ENCODE results near the gene GTPBP4. TPM values are rescaled to one million over a fixed set of nuclear protein-coding genes. Genes with fewer than 3 reads are reported as not detected.

The GTPBP4 gene
- polyA plus RNA-seq, 1 donor = 41.4 TPM

- no peaks in the 10 kb centered on the region for H3K36me3 ChIP-seq (ENCODE audit: control insufficient read depth, insufficient read depth, low read length)
- peaks cover 4% of the 10 kb centered on the region for H3K4me1 ChIP-seq (ENCODE audit: control insufficient read depth, insufficient read depth, low read length)
- no peaks in the 10 kb centered on the region for H3K27me3 ChIP-seq (ENCODE audit: control insufficient read depth, insufficient read depth, low read length)
- peak overlapping the region; percentile 28 for H3K27ac ChIP-seq (ENCODE audit: low read length)
- no CpG with 5 or more reads among the region's 20 CpGs for WGBS (ENCODE audit: insufficient coverage, low lambda C conversion rate)
- no peak overlapping the region for H3K4me3 ChIP-seq (ENCODE audit: low read length)
- H3K9me3 ChIP-seq (ENCODE audit: control insufficient read depth, low read depth, low read length) = peaks cover 4% of the 10 kb centered on the region
- DNase-seq = no peak
Observed at GRCh38 chr10:964988-965417, 23.2 kb upstream of the GTPBP4 start.

GRCh38 chr10:966466-967235 lies 21.6 kb upstream of the GTPBP4 start:
- no peak for DNase-seq
- WGBS (ENCODE audit: insufficient coverage, low lambda C conversion rate) = 100% methylated on average over 1 of the region's 20 CpGs
- Histone ChIP-seq H3K9me3 (ENCODE audit: control insufficient read depth, low read depth, low read length) (peaks cover 4% of the 10 kb centered on the region), H3K36me3 (ENCODE audit: control insufficient read depth, insufficient read depth, low read length) (no peaks in the 10 kb centered on the region), H3K27ac (ENCODE audit: low read length) (no peak overlapping the region), H3K4me3 (ENCODE audit: low read length) (no peak overlapping the region), H3K4me1 (ENCODE audit: control insufficient read depth, insufficient read depth, low read length) (peaks cover 20% of the 10 kb centered on the region), H3K27me3 (ENCODE audit: control insufficient read depth, insufficient read depth, low read length) (no peaks in the 10 kb centered on the region)

DNA sequence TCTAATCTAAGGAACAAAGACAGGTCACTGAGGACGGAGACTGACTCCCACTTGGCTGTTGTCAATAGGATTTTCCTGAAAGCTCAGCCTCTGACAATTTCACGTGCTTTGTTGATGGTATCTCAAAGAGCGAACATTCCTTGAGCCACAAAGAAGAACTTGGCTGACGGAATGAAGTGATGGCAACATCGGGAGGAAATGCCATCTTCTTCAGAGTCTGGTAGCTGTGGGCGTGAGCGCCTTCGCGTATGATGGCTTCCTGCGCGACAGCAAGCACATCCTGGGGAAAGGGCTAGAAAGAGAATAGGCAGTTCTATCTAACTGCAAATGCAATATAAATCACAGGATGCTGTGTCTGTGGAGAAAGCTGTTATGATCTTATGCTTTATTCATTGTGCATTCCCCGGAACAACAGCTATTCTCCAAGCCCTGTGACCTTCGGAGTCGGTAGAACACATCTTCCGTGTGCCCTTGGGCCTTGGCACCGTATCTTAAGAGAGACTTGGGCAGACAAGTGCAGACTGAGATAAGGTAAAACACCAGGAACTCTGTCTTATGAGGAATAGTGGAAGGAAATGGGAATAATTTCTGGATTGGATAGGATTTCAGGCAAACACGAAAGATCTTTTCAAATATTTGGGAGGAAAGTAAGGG lies 19.6 kb upstream of the GTPBP4 start:
- peak in 1 of 2 donors; percentile 33 for DNase-seq
- Histone ChIP-seq H3K27ac (ENCODE audit: low read length) (no peak overlapping the region), H3K9me3 (ENCODE audit: control insufficient read depth, low read depth, low read length) (peaks cover 4% of the 10 kb centered on the region), H3K27me3 (ENCODE audit: control insufficient read depth, insufficient read depth, low read length) (no peaks in the 10 kb centered on the region), H3K36me3 (ENCODE audit: control insufficient read depth, insufficient read depth, low read length) (no peaks in the 10 kb centered on the region), H3K4me3 (ENCODE audit: low read length) (no peak overlapping the region), H3K4me1 (ENCODE audit: control insufficient read depth, insufficient read depth, low read length) (peaks cover 26% of the 10 kb centered on the region)
- no CpG with 5 or more reads among the region's 17 CpGs for WGBS (ENCODE audit: insufficient coverage, low lambda C conversion rate)

GRCh38 chr10:969473-970150 lies 18.6 kb upstream of the GTPBP4 start:
- WGBS (ENCODE audit: insufficient coverage, low lambda C conversion rate) = no CpG with 5 or more reads among the region's 15 CpGs
- no peaks in the 10 kb centered on the region for H3K27me3 ChIP-seq (ENCODE audit: control insufficient read depth, insufficient read depth, low read length)
- no peak overlapping the region for H3K4me3 ChIP-seq (ENCODE audit: low read length)
- peaks cover 4% of the 10 kb centered on the region for H3K9me3 ChIP-seq (ENCODE audit: control insufficient read depth, low read depth, low read length)
- no peaks in the 10 kb centered on the region for H3K36me3 ChIP-seq (ENCODE audit: control insufficient read depth, insufficient read depth, low read length)
- peak overlapping the region; percentile 68 for H3K27ac ChIP-seq (ENCODE audit: low read length)
- DNase-seq = peak in 1 of 2 donors; percentile 10
- peaks cover 33% of the 10 kb centered on the region for H3K4me1 ChIP-seq (ENCODE audit: control insufficient read depth, insufficient read depth, low read length)

GRCh38 chr10:970311-971149 lies 17.7 kb upstream of the GTPBP4 start:
- H3K4me1 ChIP-seq (ENCODE audit: control insufficient read depth, insufficient read depth, low read length) = peaks cover 29% of the 10 kb centered on the region

DNA sequence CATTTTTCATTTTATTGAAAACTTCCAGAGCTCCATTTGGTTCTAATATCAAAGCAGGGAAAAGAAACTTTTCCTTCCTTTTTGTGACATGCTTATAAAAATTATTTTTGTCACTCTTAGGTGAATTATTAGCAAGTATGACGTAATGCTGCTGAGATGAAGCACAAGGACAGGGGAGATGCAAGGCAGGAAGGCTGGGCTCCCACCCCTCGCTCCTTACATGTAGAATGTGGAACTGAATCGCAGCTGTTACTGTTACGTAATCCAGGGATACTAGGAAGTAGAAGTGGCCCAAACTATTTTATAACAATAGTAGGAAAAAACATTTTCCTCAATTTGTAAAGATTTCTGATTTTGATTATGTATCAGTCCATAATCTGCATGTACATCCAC lies 17.1 kb upstream of the GTPBP4 start:
- peak; percentile 48 to 58 for DNase-seq
- Histone ChIP-seq H3K4me3 (ENCODE audit: low read length) (no peak overlapping the region), H3K4me1 (ENCODE audit: control insufficient read depth, insufficient read depth, low read length) (peaks cover 29% of the 10 kb centered on the region), H3K36me3 (ENCODE audit: control insufficient read depth, insufficient read depth, low read length) (no peaks in the 10 kb centered on the region), H3K27me3 (ENCODE audit: control insufficient read depth, insufficient read depth, low read length) (no peaks in the 10 kb centered on the region), H3K9me3 (ENCODE audit: control insufficient read depth, low read depth, low read length) (no peaks in the 10 kb centered on the region), H3K27ac (ENCODE audit: low read length) (peak overlapping the region; percentile 68)
- WGBS (ENCODE audit: insufficient coverage, low lambda C conversion rate) = no CpG with 5 or more reads among the region's 4 CpGs

More at GRCh38 chr10:970311-971149, 17.7 kb upstream of the GTPBP4 start:
- Histone ChIP-seq H3K27ac (ENCODE audit: low read length) (peak overlapping the region; percentile 68), H3K36me3 (ENCODE audit: control insufficient read depth, insufficient read depth, low read length) (no peaks in the 10 kb centered on the region), H3K27me3 (ENCODE audit: control insufficient read depth, insufficient read depth, low read length) (no peaks in the 10 kb centered on the region), H3K4me3 (ENCODE audit: low read length) (no peak overlapping the region), H3K9me3 (ENCODE audit: control insufficient read depth, low read depth, low read length) (no peaks in the 10 kb centered on the region)
- WGBS (ENCODE audit: insufficient coverage, low lambda C conversion rate) = 0% methylated on average over 1 of the region's 14 CpGs
- peak; percentile 82 to 88 for DNase-seq

GRCh38 chr10:971613-972012 lies 16.6 kb upstream of the GTPBP4 start:
- no peaks in the 10 kb centered on the region for H3K9me3 ChIP-seq (ENCODE audit: control insufficient read depth, low read depth, low read length)
- H3K27ac ChIP-seq (ENCODE audit: low read length) = peak overlapping the region; percentile 68
- H3K36me3 ChIP-seq (ENCODE audit: control insufficient read depth, insufficient read depth, low read length) = no peaks in the 10 kb centered on the region
- H3K27me3 ChIP-seq (ENCODE audit: control insufficient read depth, insufficient read depth, low read length) = no peaks in the 10 kb centered on the region
- H3K4me1 ChIP-seq (ENCODE audit: control insufficient read depth, insufficient read depth, low read length) = peaks cover 29% of the 10 kb centered on the region
- 26% methylated on average over 3 of the region's 12 CpGs for WGBS (ENCODE audit: insufficient coverage, low lambda C conversion rate)
- DNase-seq = peak; percentile 69 to 81
- no peak overlapping the region for H3K4me3 ChIP-seq (ENCODE audit: low read length)

DNA sequence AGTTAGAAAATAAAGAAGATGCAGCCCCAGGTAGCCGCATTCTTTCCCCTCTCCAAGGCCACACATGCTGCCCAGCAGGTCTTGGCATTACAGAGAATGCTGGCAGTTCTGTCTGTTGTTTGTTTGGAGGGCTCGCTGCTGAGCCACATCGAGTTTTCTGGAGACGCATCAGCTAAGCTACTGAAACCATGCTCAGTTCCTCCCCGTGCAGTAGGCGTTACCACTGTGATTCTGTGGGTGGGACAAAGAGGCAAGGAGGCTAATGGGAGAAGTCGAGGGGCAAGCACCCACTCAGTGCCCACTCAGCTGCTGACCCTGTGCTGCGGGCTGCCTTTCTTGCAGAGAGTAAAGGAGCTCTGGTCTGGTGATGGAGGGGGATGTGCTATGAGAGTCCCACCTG lies 15.5 kb upstream of the GTPBP4 start:
- WGBS (ENCODE audit: insufficient coverage, low lambda C conversion rate) = no CpG with 5 or more reads among the region's 8 CpGs
- Histone ChIP-seq H3K9me3 (ENCODE audit: control insufficient read depth, low read depth, low read length) (peaks cover 3% of the 10 kb centered on the region), H3K36me3 (ENCODE audit: control insufficient read depth, insufficient read depth, low read length) (no peaks in the 10 kb centered on the region), H3K4me3 (ENCODE audit: low read length) (no peak overlapping the region), H3K27ac (ENCODE audit: low read length) (no peak overlapping the region), H3K27me3 (ENCODE audit: control insufficient read depth, insufficient read depth, low read length) (no peaks in the 10 kb centered on the region), H3K4me1 (ENCODE audit: control insufficient read depth, insufficient read depth, low read length) (peaks cover 29% of the 10 kb centered on the region)
- no peak for DNase-seq

DNA sequence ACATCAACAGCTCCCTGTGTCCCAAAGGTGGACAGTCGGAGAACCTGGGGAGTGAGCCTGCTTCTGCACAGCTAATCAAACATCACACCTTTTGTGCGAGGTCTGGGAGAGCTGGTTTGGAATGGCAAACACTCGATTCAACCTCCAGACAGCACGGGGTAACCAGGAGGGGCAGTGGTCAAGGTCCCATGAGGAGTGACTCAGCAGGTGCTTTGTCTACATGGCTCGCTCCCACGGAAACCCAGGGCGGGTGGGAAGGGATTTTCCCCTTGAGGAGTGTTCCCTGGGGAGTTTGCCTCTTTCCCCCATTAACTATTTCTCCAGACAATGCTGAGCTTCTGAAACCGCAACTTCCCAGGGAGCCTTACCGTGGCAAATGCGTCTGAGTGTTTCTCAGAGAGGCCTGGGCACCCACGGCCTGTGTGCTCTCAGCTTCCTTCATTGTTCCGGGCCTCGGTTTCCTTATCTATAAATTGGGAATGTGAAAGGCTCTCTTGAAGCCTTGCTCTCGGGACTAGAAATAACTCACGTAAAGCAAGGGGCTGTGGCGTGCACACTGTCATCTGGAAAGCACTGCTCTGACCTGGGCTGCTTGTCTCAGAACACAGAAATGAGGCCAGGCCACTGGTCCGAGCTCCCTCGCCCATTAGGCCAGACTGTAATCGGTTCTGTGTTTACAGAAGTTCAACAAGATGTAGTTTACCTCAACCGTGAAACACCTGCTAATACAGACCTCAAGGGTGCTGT lies 14.0 kb upstream of the GTPBP4 start:
- DNase-seq = peak; percentile 65 to 84

More for the DNA sequence above, 14.0 kb upstream of the GTPBP4 start:
- Histone ChIP-seq H3K36me3 (ENCODE audit: control insufficient read depth, insufficient read depth, low read length) (no peaks in the 10 kb centered on the region), H3K4me3 (ENCODE audit: low read length) (no peak overlapping the region), H3K9me3 (ENCODE audit: control insufficient read depth, low read depth, low read length) (peaks cover 12% of the 10 kb centered on the region), H3K27me3 (ENCODE audit: control insufficient read depth, insufficient read depth, low read length) (no peaks in the 10 kb centered on the region), H3K4me1 (ENCODE audit: control insufficient read depth, insufficient read depth, low read length) (peaks cover 29% of the 10 kb centered on the region), H3K27ac (ENCODE audit: low read length) (peak overlapping the region; percentile 32)
- no CpG with 5 or more reads among the region's 20 CpGs for WGBS (ENCODE audit: insufficient coverage, low lambda C conversion rate)
